ENCODE data around the gene INSYN2A.

DNA sequence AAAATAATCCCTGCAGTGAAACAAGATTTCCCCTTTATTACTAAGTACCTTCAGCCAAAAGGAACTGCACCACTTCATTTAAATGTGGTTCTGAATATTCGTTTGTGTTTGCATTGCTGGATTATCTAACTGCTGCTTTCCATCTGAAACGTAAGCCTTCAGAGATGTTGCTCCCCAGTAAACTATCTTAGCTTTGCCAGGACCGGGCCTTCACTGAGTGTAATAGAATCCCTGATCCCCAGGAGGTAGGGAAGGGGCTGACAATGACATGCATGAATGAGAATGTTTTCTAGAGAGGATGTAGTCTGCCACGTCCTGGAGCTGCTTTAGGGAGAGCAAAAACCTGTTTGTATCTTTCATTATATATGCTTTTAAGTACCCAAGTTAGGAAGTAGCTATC lies 19.5 kb upstream of the INSYN2A start:
- no peak for TF ChIP-seq CREB1 (CRISPR knock-in tag; IDR thresholded peaks at IDR 0.05; ENCODE audit: low read depth)
- TF ChIP-seq, protein P1, sequence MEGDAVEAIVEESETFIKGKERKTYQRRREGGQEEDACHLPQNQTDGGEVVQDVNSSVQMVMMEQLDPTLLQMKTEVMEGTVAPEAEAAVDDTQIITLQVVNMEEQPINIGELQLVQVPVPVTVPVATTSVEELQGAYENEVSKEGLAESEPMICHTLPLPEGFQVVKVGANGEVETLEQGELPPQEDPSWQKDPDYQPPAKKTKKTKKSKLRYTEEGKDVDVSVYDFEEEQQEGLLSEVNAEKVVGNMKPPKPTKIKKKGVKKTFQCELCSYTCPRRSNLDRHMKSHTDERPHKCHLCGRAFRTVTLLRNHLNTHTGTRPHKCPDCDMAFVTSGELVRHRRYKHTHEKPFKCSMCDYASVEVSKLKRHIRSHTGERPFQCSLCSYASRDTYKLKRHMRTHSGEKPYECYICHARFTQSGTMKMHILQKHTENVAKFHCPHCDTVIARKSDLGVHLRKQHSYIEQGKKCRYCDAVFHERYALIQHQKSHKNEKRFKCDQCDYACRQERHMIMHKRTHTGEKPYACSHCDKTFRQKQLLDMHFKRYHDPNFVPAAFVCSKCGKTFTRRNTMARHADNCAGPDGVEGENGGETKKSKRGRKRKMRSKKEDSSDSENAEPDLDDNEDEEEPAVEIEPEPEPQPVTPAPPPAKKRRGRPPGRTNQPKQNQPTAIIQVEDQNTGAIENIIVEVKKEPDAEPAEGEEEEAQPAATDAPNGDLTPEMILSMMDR (conservative IDR thresholded peaks at IDR 0.05; ENCODE audit: low read depth in 2 of 2) = no peak
- TF ChIP-seq POLR2AphosphoS5 (IDR thresholded peaks at IDR 0.05; ENCODE audit: low read depth) = no peak
- TF ChIP-seq JUNB (IDR thresholded peaks at IDR 0.05; ENCODE audit: unreplicated experiment) = no peak
- TF ChIP-seq EZH2 (IDR thresholded peaks at IDR 0.05; ENCODE audit: low read depth, unreplicated experiment) = no peak
- no peak for TF ChIP-seq EZH2phosphoT487 (IDR thresholded peaks at IDR 0.05; ENCODE audit: unreplicated experiment)
- TF ChIP-seq, protein P2, sequence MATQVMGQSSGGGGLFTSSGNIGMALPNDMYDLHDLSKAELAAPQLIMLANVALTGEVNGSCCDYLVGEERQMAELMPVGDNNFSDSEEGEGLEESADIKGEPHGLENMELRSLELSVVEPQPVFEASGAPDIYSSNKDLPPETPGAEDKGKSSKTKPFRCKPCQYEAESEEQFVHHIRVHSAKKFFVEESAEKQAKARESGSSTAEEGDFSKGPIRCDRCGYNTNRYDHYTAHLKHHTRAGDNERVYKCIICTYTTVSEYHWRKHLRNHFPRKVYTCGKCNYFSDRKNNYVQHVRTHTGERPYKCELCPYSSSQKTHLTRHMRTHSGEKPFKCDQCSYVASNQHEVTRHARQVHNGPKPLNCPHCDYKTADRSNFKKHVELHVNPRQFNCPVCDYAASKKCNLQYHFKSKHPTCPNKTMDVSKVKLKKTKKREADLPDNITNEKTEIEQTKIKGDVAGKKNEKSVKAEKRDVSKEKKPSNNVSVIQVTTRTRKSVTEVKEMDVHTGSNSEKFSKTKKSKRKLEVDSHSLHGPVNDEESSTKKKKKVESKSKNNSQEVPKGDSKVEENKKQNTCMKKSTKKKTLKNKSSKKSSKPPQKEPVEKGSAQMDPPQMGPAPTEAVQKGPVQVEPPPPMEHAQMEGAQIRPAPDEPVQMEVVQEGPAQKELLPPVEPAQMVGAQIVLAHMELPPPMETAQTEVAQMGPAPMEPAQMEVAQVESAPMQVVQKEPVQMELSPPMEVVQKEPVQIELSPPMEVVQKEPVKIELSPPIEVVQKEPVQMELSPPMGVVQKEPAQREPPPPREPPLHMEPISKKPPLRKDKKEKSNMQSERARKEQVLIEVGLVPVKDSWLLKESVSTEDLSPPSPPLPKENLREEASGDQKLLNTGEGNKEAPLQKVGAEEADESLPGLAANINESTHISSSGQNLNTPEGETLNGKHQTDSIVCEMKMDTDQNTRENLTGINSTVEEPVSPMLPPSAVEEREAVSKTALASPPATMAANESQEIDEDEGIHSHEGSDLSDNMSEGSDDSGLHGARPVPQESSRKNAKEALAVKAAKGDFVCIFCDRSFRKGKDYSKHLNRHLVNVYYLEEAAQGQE (IDR thresholded peaks at IDR 0.05; ENCODE audit: unreplicated experiment) = no peak

Data from GM23338 (cell line).